Measurements from ENCODE around the gene PDE4D.
"Not testable (repeated sequence)": the region's sequence is repeated elsewhere in the genome, so short reads cannot be mapped to it uniquely, and the experiment has no call there.

Gene PDE4D

GRCh38 chr5:59464969-59465368 lies 428.6 kb downstream of the PDE4D start:
- DNase-seq (ENCODE audit: low read depth), result no peak

GRCh38 chr5:59463618-59464166 lies 429.8 kb downstream of the PDE4D start:
- not testable (repeated sequence) for DNase-seq (ENCODE audit: low read depth)

GRCh38 chr5:59462956-59463355 lies 430.6 kb downstream of the PDE4D start:
- no peak for DNase-seq (ENCODE audit: low read depth)

GRCh38 chr5:59460368-59461153 lies 433.0 kb downstream of the PDE4D start:
- no peak for DNase-seq (ENCODE audit: low read depth)

- DNase-seq (ENCODE audit: low read depth), result no peak
Measured at GRCh38 chr5:59458966-59459729, 434.4 kb downstream of the PDE4D start.

GRCh38 chr5:59458321-59458720 lies 435.2 kb downstream of the PDE4D start:
- DNase-seq (ENCODE audit: low read depth), result no peak

- DNase-seq (ENCODE audit: low read depth), result no peak
Measured at GRCh38 chr5:59449905-59450644, 443.5 kb downstream of the PDE4D start.

- no peak for DNase-seq (ENCODE audit: low read depth)
Measured at GRCh38 chr5:59446356-59446755, 447.2 kb downstream of the PDE4D start.

- no peak for DNase-seq (ENCODE audit: low read depth)
Measured at GRCh38 chr5:59445741-59446140, 447.8 kb downstream of the PDE4D start.

- DNase-seq (ENCODE audit: low read depth), result no peak
Measured at GRCh38 chr5:59439303-59439702, 454.2 kb downstream of the PDE4D start.

- no peak for DNase-seq (ENCODE audit: low read depth)
Measured at GRCh38 chr5:59437176-59437575, 456.4 kb downstream of the PDE4D start.

- no peak for DNase-seq (ENCODE audit: low read depth)
Measured at GRCh38 chr5:59436364-59437148, 457.0 kb downstream of the PDE4D start.

- no peak for DNase-seq (ENCODE audit: low read depth)
Measured at GRCh38 chr5:59433174-59433573, 460.4 kb downstream of the PDE4D start.

GRCh38 chr5:59430066-59430685 lies 463.4 kb downstream of the PDE4D start:
- DNase-seq (ENCODE audit: low read depth), result no peak

GRCh38 chr5:59428391-59428790 lies 465.1 kb downstream of the PDE4D start:
- no peak for DNase-seq (ENCODE audit: low read depth)

- no peak for DNase-seq (ENCODE audit: low read depth)
Measured at GRCh38 chr5:59424515-59424914, 469.0 kb downstream of the PDE4D start.

- DNase-seq (ENCODE audit: low read depth), result no peak
Measured at GRCh38 chr5:59423021-59423420, 470.5 kb downstream of the PDE4D start.

- DNase-seq (ENCODE audit: low read depth), result no peak
Measured at GRCh38 chr5:59421986-59422941, 471.3 kb downstream of the PDE4D start.

- DNase-seq (ENCODE audit: low read depth), result no peak
Measured at GRCh38 chr5:59420596-59420995, 472.9 kb downstream of the PDE4D start.

GRCh38 chr5:59418808-59419207 lies 474.7 kb downstream of the PDE4D start:
- no peak for DNase-seq (ENCODE audit: low read depth)
